Transverse colon (tissue), 4 donors: ENCODE data around the gene FOXI1. TPM values are rescaled to one million over a fixed set of nuclear protein-coding genes. Genes with fewer than 3 reads are reported as not detected.

ENCODE experiments used
- DNase-seq: peaks from one replicate; pipeline ENCODE4 v3.0.0-alpha.2; 2019
- H3K27ac ChIP-seq, 4 donors: fragments of 200-600 bp; sonication (generic); 2 replicates each; pipeline ENCODE4 v1.5.1; 2016 to 2018; ENCODE audit warnings: inconsistent platforms in 4 of 4
- H3K27me3 ChIP-seq: fragments of 200-600 bp; sonication (generic); 2 replicates; pipeline ENCODE4 v1.5.1; 2017; ENCODE audit warnings: inconsistent platforms
- H3K36me3 ChIP-seq, 4 donors: fragments of 200-600 bp; sonication (generic); 2 replicates each; pipeline ENCODE4 v1.5.1; 2017 to 2019; ENCODE audit warnings: inconsistent platforms in 4 of 4
- H3K4me1 ChIP-seq, 4 donors: fragments of 200-600 bp; sonication (generic); 2 replicates each; pipeline ENCODE4 v1.5.1; 2017 to 2020; ENCODE audit warnings: inconsistent platforms in 4 of 4
- H3K4me3 ChIP-seq, 4 donors: fragments of 200-600 bp; sonication (generic); 1 replicate in 1 of 4; 2 replicates in 3 of 4; pipeline versions ENCODE4 v1.5.1 to v1.6.1; 2017 to 2019; ENCODE audit warnings: inconsistent platforms in 4 of 4
- H3K9me3 ChIP-seq, 2 donors: fragments of 200-600 bp; sonication (generic); 2 replicates each; pipeline ENCODE4 v1.5.1; 2017 to 2019; ENCODE audit warnings: inconsistent platforms in 2 of 2
- CTCF ChIP-seq, 5 experiments: fragments of 200-600 bp in 3 of 5; fragments of 450-650 bp in 2 of 5; sonication (generic) in 3 of 5; IDR thresholded peaks; 1 replicate in 2 of 5; 2 replicates in 3 of 5; pipeline ENCODE4 v1.5.1; 2016 to 2017; ENCODE audit warnings: antibody characterized with exemption in 5 of 5, inconsistent platforms in 3 of 5, mild to moderate bottlenecking in 2 of 5, moderate library complexity in 1 of 5
- EP300 ChIP-seq: sonication (generic); formaldehyde crosslinking; IDR thresholded peaks from one replicate; pipeline ENCODE4 v1.6.1; 2017; ENCODE audit warnings: antibody characterized with exemption, low read depth
- POLR2A ChIP-seq: fragments of 450-650 bp; IDR thresholded peaks from one replicate; pipeline ENCODE4 v1.6.1; 2016; ENCODE audit warnings: antibody characterized with exemption, mild to moderate bottlenecking, moderate library complexity
- POLR2AphosphoS5 ChIP-seq, 3 donors: sonication (generic); formaldehyde crosslinking; IDR thresholded peaks; one replicate each; pipeline ENCODE4 v1.6.1; 2016; ENCODE audit warnings: antibody characterized with exemption in 3 of 3
- WGBS, 2 donors: methylation state at CpG; one replicate each; pipeline ENCODE4 v1.1.5; 2018; ENCODE audit warnings: low coverage in 1 of 2; 5-methylcytosine and 5-hydroxymethylcytosine counted together
- in situ Hi-C, 4 donors: fragments of 200-750 bp; cut with MboI; loops; one replicate each; pipeline versions ENCODE4 v1.15.0 to v1.15.1; 2017; ENCODE audit warnings: low sequenced_read_pairs in 3 of 4, low pct_ligation_motif_present in 1 of 4, low pct_unique_long_range_greater_than_20kb in 1 of 4
- intact Hi-C: fragments of 100-400 bp; cut with DNase I; formaldehyde crosslinking; loops from one replicate; pipeline ENCODE4 v1.15.1; 2023; ENCODE audit warnings: low total_unique reads
- total RNA-seq, 4 donors: library from RNA; depleted of rRNA; stranded (reverse); fragments of >200 nt; gene quantifications; one replicate each; pipeline ENCODE4 v1.1.0, GENCODE V29; 2016

Gene FOXI1
- total RNA-seq = not detected

GRCh38 chr5:170105642-170106611 lies at the start of gene FOXI1:
Gene FOXI1, plus strand, starts transcription at chr5:170105897. Its CDS starts 61 bp downstream, at chr5:170105958.
- H3K4me3 ChIP-seq = no peak within 1 kb of the TSS
- no peak for TF ChIP-seq EP300
- no peak for TF ChIP-seq POLR2A
- no peak for TF ChIP-seq POLR2AphosphoS5 (IDR thresholded peaks at IDR 0.05)
- TF ChIP-seq CTCF (IDR thresholded peaks at IDR 0.05) = no peak
- no peaks in the 10 kb centered on the region for H3K36me3 ChIP-seq
- in situ Hi-C loops = loop anchor here in 1 of 4 donors (10.0 kb wide), 1 partner anchor 79 kb away; no protein-coding TSS in a partner anchor
- intact Hi-C loops = no loop called here
- WGBS, 2 donors = 75% methylated on average over 52 of the region's 53 CpGs; no CpG with 5 or more reads in 1 of the 2 donors
- H3K9me3 ChIP-seq = no peaks in the 10 kb centered on the region
- no peaks in the 10 kb centered on the region for H3K27me3 ChIP-seq
- no peak for DNase-seq
- H3K27ac ChIP-seq = no peak within 1 kb of the TSS
- no peaks in the 10 kb centered on the region for H3K4me1 ChIP-seq

- in situ Hi-C loops = no loop called here
- intact Hi-C loops = no loop called here
- Histone ChIP-seq H3K4me3 (no peak overlapping the region), H3K9me3 (no peaks in the 10 kb centered on the region), H3K27ac (no peak overlapping the region), H3K4me1 (no peaks in the 10 kb centered on the region), H3K36me3 (no peaks in the 10 kb centered on the region), H3K27me3 (no peaks in the 10 kb centered on the region)
- no peak for DNase-seq
- TF ChIP-seq POLR2A (no peak), POLR2AphosphoS5 (IDR thresholded peaks at IDR 0.05) (no peak), EP300 (no peak), CTCF (IDR thresholded peaks at IDR 0.05) (no peak)
- 84% methylated on average over 11 of the region's 11 CpGs; no CpG with 5 or more reads in 1 of the 2 donors for WGBS, 2 donors
Measured at GRCh38 chr5:170056561-170057267, 49.0 kb upstream of the FOXI1 start.

GRCh38 chr5:170057311-170057710 lies 48.4 kb upstream of the FOXI1 start:
- 87 to 94% methylated on average over 6 to 11 of the region's 11 CpGs for WGBS, 2 donors
- TF ChIP-seq EP300 (no peak), POLR2A (no peak), POLR2AphosphoS5 (IDR thresholded peaks at IDR 0.05) (no peak), CTCF (IDR thresholded peaks at IDR 0.05) (no peak)
- no peak for DNase-seq
- Histone ChIP-seq H3K27me3 (no peaks in the 10 kb centered on the region), H3K4me1 (no peaks in the 10 kb centered on the region), H3K27ac (no peak overlapping the region), H3K9me3 (no peaks in the 10 kb centered on the region), H3K4me3 (no peak overlapping the region), H3K36me3 (no peaks in the 10 kb centered on the region)
- in situ Hi-C loops (no loop called here), intact Hi-C loops (no loop called here)

- Histone ChIP-seq H3K36me3 (no peaks in the 10 kb centered on the region), H3K27ac (no peak overlapping the region), H3K4me1 (no peaks in the 10 kb centered on the region), H3K4me3 (no peak overlapping the region), H3K9me3 (no peaks in the 10 kb centered on the region), H3K27me3 (no peaks in the 10 kb centered on the region)
- intact Hi-C loops (no loop called here), in situ Hi-C loops (no loop called here)
- WGBS, 2 donors = 53% methylated on average over 1 of the region's 1 CpG; no CpG with 5 or more reads in 1 of the 2 donors
- TF ChIP-seq POLR2A (no peak), CTCF (IDR thresholded peaks at IDR 0.05) (no peak), POLR2AphosphoS5 (IDR thresholded peaks at IDR 0.05) (no peak), EP300 (no peak)
- DNase-seq = no peak
Measured at GRCh38 chr5:170059221-170059620, 46.5 kb upstream of the FOXI1 start.
